ENCODE measurements around the gene ROPN1. TPM values are rescaled to one million over a fixed set of nuclear protein-coding genes. Genes with fewer than 3 reads are reported as not detected.

The ROPN1 gene
- total RNA-seq, 1 experiment from 2014 or later, result not detected

DNA sequence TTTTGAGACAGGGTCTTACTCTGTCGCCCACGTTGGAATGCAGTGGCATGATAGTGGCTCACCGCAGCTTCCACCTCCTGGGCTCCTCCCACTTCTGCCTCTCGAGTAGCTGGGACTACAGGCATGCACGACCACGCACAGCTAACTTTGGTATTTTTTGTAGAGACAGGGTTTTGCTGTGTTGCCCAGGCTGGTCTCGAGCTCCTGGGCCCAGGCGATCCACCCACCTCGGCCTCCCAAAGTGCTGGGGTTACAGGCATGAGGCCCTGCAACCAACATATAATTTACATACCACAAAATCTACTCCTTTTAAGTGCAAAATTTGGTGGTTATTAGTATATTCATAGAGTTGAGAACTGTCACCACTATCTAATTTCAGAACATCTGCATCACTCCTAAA, 62.6 kb downstream of the ROPN1 start:
- TF ChIP-seq TCF7L2 (IDR thresholded peaks at IDR 0.05; ENCODE audit: low read depth, low read length) (no peak), POLR2AphosphoS5 (IDR thresholded peaks at IDR 0.05; ENCODE audit: low read depth, low read length) (no peak), SIN3A (IDR thresholded peaks at IDR 0.05; ENCODE audit: borderline replicate concordance, insufficient read depth, low read depth, low read length) (no peak)
- TF ChIP-seq, protein P1, sequence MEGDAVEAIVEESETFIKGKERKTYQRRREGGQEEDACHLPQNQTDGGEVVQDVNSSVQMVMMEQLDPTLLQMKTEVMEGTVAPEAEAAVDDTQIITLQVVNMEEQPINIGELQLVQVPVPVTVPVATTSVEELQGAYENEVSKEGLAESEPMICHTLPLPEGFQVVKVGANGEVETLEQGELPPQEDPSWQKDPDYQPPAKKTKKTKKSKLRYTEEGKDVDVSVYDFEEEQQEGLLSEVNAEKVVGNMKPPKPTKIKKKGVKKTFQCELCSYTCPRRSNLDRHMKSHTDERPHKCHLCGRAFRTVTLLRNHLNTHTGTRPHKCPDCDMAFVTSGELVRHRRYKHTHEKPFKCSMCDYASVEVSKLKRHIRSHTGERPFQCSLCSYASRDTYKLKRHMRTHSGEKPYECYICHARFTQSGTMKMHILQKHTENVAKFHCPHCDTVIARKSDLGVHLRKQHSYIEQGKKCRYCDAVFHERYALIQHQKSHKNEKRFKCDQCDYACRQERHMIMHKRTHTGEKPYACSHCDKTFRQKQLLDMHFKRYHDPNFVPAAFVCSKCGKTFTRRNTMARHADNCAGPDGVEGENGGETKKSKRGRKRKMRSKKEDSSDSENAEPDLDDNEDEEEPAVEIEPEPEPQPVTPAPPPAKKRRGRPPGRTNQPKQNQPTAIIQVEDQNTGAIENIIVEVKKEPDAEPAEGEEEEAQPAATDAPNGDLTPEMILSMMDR (IDR thresholded peaks at IDR 0.05), result no peak
- TF ChIP-seq, protein P2, sequence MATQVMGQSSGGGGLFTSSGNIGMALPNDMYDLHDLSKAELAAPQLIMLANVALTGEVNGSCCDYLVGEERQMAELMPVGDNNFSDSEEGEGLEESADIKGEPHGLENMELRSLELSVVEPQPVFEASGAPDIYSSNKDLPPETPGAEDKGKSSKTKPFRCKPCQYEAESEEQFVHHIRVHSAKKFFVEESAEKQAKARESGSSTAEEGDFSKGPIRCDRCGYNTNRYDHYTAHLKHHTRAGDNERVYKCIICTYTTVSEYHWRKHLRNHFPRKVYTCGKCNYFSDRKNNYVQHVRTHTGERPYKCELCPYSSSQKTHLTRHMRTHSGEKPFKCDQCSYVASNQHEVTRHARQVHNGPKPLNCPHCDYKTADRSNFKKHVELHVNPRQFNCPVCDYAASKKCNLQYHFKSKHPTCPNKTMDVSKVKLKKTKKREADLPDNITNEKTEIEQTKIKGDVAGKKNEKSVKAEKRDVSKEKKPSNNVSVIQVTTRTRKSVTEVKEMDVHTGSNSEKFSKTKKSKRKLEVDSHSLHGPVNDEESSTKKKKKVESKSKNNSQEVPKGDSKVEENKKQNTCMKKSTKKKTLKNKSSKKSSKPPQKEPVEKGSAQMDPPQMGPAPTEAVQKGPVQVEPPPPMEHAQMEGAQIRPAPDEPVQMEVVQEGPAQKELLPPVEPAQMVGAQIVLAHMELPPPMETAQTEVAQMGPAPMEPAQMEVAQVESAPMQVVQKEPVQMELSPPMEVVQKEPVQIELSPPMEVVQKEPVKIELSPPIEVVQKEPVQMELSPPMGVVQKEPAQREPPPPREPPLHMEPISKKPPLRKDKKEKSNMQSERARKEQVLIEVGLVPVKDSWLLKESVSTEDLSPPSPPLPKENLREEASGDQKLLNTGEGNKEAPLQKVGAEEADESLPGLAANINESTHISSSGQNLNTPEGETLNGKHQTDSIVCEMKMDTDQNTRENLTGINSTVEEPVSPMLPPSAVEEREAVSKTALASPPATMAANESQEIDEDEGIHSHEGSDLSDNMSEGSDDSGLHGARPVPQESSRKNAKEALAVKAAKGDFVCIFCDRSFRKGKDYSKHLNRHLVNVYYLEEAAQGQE (IDR thresholded peaks at IDR 0.05; ENCODE audit: insufficient read depth in 1 of 2, low read depth in 2 of 2, low read length in 1 of 2), result no peak
- no peaks in the 10 kb centered on the region for H3K9me3 ChIP-seq (ENCODE audit: control insufficient read depth, insufficient read depth, low read depth, low read length)
- BruUV-seq (replicated peaks), result no TSS peak
- no peak overlapping the region for H3K4me3 ChIP-seq (ENCODE audit: low read depth in 2 of 2, low read length in 2 of 2)
- H3K36me3 ChIP-seq (ENCODE audit: control insufficient read depth, insufficient read depth, low read length), result peaks cover 19% of the 10 kb centered on the region
- no peak overlapping the region for H3K27ac ChIP-seq (ENCODE audit: low read length)
- H3K4me1 ChIP-seq (ENCODE audit: control insufficient read depth, insufficient read depth, low read length), result no peaks in the 10 kb centered on the region
- ChIA-PET CTCF (no interaction called here), POLR2A (no interaction called here)
- DNase-seq (ENCODE audit: low read depth, low spot score) (no peak), ATAC-seq (no peak)
- in situ Hi-C loops (cut with HindIII; ENCODE audit: low pct_unique_long_range_greater_than_20kb, low sequenced_read_pairs), result no loop called here
- intact Hi-C loops (cut with micrococcal nuclease; ENCODE audit: unreplicated experiment), result no loop called here
- no peaks in the 10 kb centered on the region for H3K27me3 ChIP-seq (ENCODE audit: control insufficient read depth, insufficient read depth, low read length)

DNA sequence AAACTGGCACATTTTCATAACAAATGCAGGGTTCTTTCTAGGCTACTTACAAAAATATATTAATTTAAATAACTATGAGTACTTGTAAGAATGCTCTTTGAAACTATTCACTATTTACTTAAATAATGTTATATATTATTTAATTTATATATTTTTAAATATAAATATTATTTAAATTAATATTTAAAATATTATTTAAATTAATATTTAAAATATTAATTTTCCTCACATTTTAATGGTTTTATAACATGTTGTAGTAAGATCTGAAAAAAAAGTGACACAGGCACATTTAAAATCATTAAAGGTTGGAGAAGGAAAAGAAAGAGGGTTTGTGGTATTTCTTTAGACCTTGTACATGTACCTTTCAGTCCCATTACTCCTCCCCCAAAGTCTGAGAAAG, 65.5 kb downstream of the ROPN1 start:
- Histone ChIP-seq H3K4me1 (ENCODE audit: control insufficient read depth, insufficient read depth, low read length) (no peaks in the 10 kb centered on the region), H3K4me3 (ENCODE audit: low read depth in 2 of 2, low read length in 2 of 2) (no peak overlapping the region), H3K9me3 (ENCODE audit: control insufficient read depth, insufficient read depth, low read depth, low read length) (no peaks in the 10 kb centered on the region), H3K36me3 (ENCODE audit: control insufficient read depth, insufficient read depth, low read length) (peaks cover 7% of the 10 kb centered on the region), H3K27ac (ENCODE audit: low read length) (no peak overlapping the region), H3K27me3 (ENCODE audit: control insufficient read depth, insufficient read depth, low read length) (no peaks in the 10 kb centered on the region)
- POLR2A ChIA-PET, result no interaction called here
- no peak for TF ChIP-seq POLR2AphosphoS5 (IDR thresholded peaks at IDR 0.05; ENCODE audit: low read depth, low read length)
- TF ChIP-seq, protein P2 (IDR thresholded peaks at IDR 0.05; ENCODE audit: insufficient read depth in 1 of 2, low read depth in 2 of 2, low read length in 1 of 2), result no peak
- TF ChIP-seq SIN3A (IDR thresholded peaks at IDR 0.05; ENCODE audit: borderline replicate concordance, insufficient read depth, low read depth, low read length), result no peak
- TF ChIP-seq TCF7L2 (IDR thresholded peaks at IDR 0.05; ENCODE audit: low read depth, low read length), result no peak
- TF ChIP-seq, protein P1 (IDR thresholded peaks at IDR 0.05), result no peak
- CTCF ChIA-PET, result interaction anchor here (0.6 kb wide), 1 partner anchor 15 kb away, joined by 3 read pairs; no protein-coding TSS in a partner anchor
- BruUV-seq (replicated peaks), result no TSS peak
- in situ Hi-C loops (cut with HindIII; ENCODE audit: low pct_unique_long_range_greater_than_20kb, low sequenced_read_pairs) (no loop called here), intact Hi-C loops (cut with micrococcal nuclease; ENCODE audit: unreplicated experiment) (no loop called here)
- ATAC-seq (no peak), DNase-seq (ENCODE audit: low read depth, low spot score) (no peak)

Data from Panc1 (cell line).